HG03066 (cell line): Measurements from ENCODE around the gene AQP3.
"Not testable (repeated sequence)": the region's sequence is repeated elsewhere in the genome, so short reads cannot be mapped to it uniquely, and the experiment has no call there.

Source experiments
- ATAC-seq: cut with Tn5 transposase; IDR thresholded peaks from one replicate; pipeline ENCODE4 v1.9.1; 2021; ENCODE audit warnings: low read depth; ENCODE audit not compliant: unreplicated experiment

AQP3 gene

DNA sequence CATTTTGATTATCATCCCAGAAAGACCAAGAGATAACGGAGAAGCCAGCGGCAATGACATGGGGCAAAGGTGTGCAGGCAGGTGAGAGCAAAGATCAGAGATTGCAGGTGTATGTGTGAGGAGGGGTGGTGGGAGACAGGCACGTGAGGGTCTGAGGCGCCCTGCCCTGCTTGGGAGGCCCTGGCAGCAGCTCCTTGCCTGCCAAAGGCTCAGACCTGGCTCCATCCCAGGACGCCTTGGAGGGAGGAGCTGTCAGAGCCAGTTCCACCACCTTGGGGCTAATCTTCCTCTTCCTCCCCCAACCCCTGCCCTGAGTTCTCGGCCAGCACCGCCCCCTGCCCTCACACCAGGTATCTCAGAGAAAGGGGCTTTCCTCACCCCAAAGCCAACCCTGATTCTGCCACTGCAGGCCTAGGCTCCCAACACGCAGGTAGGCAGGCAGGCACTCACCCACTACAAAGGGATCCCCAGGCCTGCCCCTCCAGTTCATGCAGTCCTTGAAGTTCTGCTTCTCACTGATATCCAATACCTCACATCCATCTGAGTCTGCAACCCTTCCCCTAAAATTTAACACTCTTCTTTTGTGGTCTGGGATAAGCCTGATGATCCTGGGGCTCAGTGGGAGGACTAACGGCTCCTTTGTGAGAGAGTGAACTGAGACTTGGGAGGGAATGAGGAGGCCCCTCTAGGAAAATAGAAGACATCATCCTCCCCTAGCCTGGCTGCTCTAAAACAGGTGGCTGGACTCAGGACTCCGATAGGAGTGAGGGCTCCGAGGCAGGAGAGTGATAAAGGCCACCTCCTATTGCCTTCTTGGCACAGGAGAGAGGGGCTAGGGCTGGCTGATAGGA lies 1.8 kb downstream of the AQP3 start:
- no peak for ATAC-seq

DNA sequence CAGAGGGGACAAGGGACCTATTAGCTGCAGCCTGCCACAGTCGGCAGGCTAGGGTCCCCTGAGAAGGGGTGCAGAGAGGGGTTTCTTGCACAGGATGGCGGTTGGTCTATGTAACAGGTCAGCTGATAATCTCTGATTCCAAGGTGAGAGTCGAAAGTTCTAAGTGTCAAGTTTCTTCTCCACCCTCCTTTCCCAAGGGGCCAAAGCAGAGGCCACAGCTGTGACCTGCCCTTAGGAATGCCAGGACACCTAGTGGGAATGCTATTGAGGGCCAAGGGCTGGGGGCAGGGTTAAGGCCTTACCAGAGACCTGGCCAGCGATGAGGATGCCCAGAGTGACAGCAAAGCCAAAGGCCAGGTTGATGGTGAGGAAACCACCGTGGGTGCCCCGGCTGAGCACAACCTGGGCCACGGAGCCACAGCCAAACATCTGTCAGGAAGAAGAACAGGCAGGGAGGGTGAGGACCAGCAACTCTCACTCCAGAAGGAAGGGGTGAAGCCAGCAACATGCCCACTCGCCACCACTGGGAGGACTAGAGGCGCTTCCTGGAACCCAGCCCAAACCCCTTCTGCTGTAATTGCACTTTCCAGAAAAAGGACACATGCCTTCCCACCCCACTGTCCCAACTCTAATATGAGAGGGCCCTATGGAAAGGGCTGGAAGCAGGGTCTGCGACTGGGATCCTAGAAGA lies 3.8 kb downstream of the AQP3 start:
- ATAC-seq = no peak

DNA sequence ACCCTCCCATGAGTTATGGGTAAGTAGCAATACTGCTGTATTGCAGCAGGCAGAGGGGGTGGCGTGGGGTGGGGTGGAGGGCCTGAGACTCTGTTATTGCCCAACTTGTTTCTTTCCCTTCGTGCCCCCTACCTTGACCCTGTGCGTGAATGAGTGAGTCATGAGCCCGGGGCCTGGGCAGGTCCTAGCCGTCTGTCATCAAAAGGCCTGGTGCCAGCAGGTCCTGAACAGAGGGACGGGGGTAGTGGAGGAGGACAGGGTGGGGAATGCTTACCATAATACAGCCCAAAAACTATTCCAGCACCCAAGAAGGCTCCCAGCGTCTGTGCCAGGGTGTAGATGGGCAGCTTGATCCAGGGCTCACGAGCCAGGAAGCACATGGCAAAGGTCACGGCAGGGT lies 4.3 kb downstream of the AQP3 start:
- ATAC-seq = no peak

DNA sequence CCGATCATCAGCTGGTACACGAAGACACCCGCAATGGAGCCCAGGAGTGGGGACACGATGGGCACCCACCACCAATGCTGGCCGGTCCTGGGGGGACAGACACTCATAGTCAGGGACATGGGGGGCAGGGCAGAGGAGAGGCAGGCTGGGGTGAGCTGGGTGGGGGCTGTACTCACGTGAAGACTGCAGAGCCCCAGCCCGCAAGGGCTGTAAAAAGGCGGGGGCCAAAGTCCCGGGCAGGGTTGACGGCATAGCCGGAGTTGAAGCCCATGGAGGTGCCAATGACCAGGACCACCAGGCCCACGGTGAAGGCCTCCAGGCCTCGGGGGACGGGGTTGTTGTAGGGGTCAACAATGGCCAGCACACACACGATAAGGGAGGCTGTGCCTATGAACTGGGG lies 5.3 kb downstream of the AQP3 start:
- ATAC-seq = no peak

GRCh38 chr9:33440609-33441008 lies 6.8 kb downstream of the AQP3 start:
- no peak for ATAC-seq

- no peak for ATAC-seq
These were observed 7.2 kb downstream of the AQP3 start for GRCh38 chr9:33440204-33440603.

- no peak for ATAC-seq
These were observed 7.7 kb downstream of the AQP3 start for GRCh38 chr9:33439731-33440130.

- ATAC-seq = no peak
These were observed 8.3 kb downstream of the AQP3 start for GRCh38 chr9:33438926-33439680.

- no peak for ATAC-seq
These were observed 9.5 kb downstream of the AQP3 start for GRCh38 chr9:33437898-33438297.

- ATAC-seq = no peak
These were observed 10.2 kb downstream of the AQP3 start for GRCh38 chr9:33437205-33437604.

DNA sequence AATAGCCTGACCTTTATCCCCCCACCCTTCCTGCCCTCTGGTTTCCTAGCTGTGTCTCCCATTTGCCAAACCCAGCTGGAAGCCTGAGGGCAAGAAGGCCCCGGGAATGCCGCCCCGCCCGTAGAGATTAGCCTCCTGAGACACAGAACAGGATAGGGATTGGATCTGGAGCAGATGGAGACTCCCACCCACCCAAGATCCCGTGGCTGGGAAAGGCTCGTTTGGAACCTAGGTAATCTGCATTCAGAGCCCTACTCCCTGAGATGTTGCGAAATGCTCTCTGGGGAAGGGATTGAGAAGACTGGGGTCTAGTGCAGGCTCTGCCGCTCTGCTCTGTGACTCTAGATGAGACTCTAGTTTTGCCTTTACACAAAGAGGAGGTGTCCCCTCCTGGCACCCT lies 10.9 kb downstream of the AQP3 start:
- ATAC-seq = no peak

GRCh38 chr9:33435821-33436277 lies 11.5 kb downstream of the AQP3 start:
- ATAC-seq = no peak

DNA sequence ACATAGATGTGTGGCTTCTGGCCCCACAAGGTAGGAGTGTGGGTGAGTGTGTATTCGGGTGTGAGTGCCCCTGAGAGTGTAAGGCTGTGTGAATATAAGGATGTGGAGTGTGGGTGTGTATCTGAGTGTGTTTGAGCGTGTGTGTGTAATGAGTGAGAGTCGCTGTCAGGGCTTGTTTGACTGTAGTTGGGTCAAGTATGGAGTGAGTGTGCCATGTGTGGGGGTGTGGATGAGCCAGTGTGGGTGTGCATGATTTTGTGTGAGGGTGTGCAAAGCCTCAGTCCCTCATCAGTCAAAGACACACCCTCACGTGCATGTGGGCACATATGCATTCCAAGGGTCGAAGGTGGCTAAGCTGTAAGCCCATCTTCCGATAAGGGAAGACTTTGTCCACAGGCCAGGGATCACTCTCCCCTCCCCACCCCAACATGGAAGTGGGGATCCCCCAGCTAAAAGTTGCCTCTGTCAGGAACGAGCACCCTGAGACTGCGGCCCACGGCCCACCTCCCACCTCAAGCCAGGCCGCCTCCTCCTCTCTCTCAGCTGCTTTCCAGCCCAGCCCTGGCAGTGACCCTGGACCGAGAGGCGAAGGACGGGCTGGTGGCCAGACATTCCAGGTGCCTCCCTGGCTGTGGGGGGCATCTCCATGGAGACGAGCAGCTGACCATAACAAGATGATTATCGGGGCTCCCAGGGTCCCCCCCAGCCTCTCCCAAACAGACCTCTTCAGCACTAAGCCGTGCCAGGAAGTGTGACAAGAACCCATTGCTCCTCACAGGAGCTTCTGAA lies 12.9 kb downstream of the AQP3 start:
- ATAC-seq = no peak

DNA sequence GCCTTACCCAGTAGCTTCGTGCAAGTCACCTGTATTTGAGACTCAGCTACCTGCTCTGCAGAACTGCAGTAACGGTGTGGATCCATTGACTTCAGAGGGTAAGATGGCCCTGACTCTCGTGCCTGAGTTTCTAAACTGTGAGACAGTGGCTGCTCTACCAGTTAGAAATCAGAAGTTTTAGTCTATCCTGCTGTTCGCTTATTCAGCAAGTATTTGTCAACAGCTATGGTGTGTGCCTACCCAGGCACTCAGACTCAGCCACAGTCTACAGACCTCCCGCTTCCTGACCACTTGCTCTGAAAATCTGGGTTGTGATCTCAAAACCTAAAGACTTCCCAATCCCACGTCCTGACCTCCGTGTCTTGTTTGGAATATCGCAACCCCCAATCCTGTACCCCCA lies 13.5 kb downstream of the AQP3 start:
- ATAC-seq = no peak

- ATAC-seq = no peak
These were observed 16.0 kb downstream of the AQP3 start for GRCh38 chr9:33431420-33431819.

GRCh38 chr9:33430942-33431341 lies 16.5 kb downstream of the AQP3 start:
- no peak for ATAC-seq

- ATAC-seq = no peak
These were observed 18.0 kb downstream of the AQP3 start for GRCh38 chr9:33429256-33429985.

DNA sequence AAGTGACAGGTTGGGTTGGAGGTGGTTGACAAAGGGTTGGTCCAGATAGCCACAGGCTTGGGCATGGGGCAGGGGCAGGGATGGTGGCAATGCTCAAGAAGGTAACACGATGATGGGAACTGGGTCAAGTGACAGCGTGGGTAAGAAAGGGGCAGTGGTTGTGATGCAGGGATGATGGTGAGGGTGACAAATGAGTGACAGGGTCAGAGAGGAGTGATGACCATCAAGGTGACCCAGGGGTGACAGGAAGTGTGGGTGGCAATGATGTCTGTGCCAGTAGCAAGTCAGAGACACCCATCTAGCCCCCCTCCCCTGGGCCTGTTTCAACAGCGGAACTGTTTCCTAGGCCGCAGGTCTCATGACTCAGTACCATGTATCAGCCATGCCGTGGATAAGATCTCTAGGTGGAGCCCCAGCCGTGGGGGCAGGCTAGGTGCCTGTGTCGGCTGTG lies 20.5 kb downstream of the AQP3 start:
- no peak for ATAC-seq

- no peak for ATAC-seq
These were observed 22.3 kb downstream of the AQP3 start for GRCh38 chr9:33425128-33425533.

DNA sequence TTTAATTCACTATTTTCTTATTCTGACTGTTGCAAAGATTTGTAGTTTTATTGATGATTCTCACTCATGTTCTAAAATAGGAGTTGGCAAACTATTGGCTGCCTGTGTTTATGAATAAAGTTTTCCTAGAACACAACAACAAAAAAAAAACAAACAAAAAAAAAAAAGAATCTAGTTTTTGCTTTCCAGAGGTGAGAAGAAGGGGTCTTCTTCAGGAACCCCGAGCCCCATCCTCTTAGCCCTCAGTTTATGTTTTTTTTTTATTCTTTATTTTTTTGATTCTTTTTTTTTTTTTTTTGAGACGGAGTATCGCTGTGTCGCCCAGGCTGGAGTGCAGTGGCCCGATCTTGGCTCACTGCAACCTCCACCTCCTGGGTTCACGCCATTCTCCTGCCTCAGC lies 22.9 kb downstream of the AQP3 start:
- ATAC-seq = not testable (repeated sequence)
